HG02763 (cell line): Measurements from ENCODE around the gene FKBP4.

Experiments used
- ATAC-seq: cut with Tn5 transposase; IDR thresholded peaks from one replicate; pipeline ENCODE4 v1.9.1; 2021; ENCODE audit warnings: mild to moderate bottlenecking, moderate library complexity; ENCODE audit not compliant: unreplicated experiment

Gene FKBP4

DNA sequence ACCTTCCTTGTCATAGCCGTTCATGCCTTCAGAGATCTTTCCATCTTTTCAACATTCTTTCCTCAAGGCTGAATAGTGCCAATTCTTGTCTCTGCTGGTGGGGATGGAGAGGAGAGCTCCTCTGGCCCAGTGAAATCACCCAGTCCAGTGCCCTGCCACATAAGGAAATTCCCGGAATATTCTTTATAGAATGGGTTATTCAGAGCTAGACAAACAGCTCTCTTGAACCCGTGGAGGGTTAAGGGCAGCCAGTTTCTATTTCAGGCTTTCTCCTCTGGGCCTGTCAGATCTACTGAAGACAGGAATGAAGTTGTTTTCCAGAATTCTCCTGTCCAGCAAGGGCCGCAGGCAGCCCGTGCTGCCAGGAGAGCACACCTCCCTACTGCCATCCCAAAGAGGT lies 48.2 kb downstream of the FKBP4 start:
- ATAC-seq = no peak

- ATAC-seq = no peak
Measured at GRCh38 chr12:2844786-2845185, 50.0 kb downstream of the FKBP4 start.

DNA sequence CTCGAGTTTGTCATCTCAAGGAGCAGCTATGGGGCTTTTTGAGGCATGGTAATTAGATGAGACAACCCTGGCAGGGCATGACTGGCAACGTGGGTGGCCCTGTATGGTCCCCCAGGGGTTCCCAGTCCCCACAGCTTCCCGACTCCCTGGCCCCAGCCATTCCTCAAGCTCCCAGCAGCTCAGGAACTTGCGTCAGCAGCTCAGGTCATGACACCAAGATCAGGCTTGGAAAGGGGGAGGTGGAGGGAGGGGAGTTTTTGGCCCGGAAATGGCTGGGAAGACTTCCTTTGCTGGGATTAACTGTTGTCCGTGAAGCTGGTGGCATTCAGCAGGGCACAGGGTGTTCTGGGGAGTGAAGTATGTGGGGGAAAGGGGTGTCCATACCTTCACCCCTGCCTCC lies 50.5 kb downstream of the FKBP4 start:
- ATAC-seq = no peak

GRCh38 chr12:2851931-2852330 lies 57.2 kb downstream of the FKBP4 start:
- ATAC-seq = no peak

DNA sequence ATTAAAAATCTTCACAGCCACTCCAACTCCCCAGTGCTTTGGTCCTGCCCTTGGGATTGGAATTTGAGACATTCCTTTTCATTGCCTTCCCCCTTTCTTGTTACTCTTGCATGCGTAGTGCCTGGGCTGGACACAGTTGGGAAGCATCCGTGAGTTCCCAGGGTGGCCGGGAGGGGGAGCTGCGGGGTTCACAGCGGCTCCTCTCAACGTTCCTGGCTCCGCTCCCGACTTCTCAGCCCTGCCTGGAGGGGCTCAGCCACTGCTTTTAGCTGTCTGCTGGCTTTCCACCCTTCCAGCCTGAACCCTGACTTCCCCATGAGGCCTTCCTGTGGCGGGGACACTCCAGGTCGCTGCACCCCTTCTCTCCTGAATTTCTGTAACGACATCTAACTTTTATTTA lies 58.9 kb downstream of the FKBP4 start:
- ATAC-seq = no peak
